ENCODE data around the gene UNC5C.

Gene UNC5C

GRCh38 chr4:95256108-95256835 lies 292.5 kb downstream of the UNC5C start:
- DNase-seq: no peak

GRCh38 chr4:95255396-95256107 lies 293.2 kb downstream of the UNC5C start:
- DNase-seq: no peak

- no peak for DNase-seq
Observed at GRCh38 chr4:95251568-95251967, 297.2 kb downstream of the UNC5C start.

- DNase-seq: no peak
Observed at GRCh38 chr4:95250544-95251137, 298.1 kb downstream of the UNC5C start.

GRCh38 chr4:95249426-95250021 lies 299.2 kb downstream of the UNC5C start:
- peak; percentile 65 for DNase-seq

- peak; percentile 69 for DNase-seq
Observed at GRCh38 chr4:95248720-95249425, 299.9 kb downstream of the UNC5C start.

- no peak for DNase-seq
Observed at GRCh38 chr4:95243892-95244291, 304.9 kb downstream of the UNC5C start.

GRCh38 chr4:95238554-95238953 lies 310.2 kb downstream of the UNC5C start:
- DNase-seq: no peak

- peak; percentile 74 for DNase-seq
Observed at GRCh38 chr4:95232358-95233156, 316.2 kb downstream of the UNC5C start.

- no peak for DNase-seq
Observed at GRCh38 chr4:95231681-95232080, 317.1 kb downstream of the UNC5C start.

- DNase-seq: no peak
Observed at GRCh38 chr4:95225849-95226248, 322.9 kb downstream of the UNC5C start.

- DNase-seq: no peak
Observed at GRCh38 chr4:95224402-95224801, 324.4 kb downstream of the UNC5C start.

- DNase-seq: no peak
Observed at GRCh38 chr4:95220205-95221175, 328.3 kb downstream of the UNC5C start.

- no peak for DNase-seq
Observed at GRCh38 chr4:95219109-95219508, 329.7 kb downstream of the UNC5C start.

GRCh38 chr4:95217197-95217596 lies 331.6 kb downstream of the UNC5C start:
- DNase-seq: no peak

- DNase-seq: no peak
Observed at GRCh38 chr4:95216636-95217035, 332.1 kb downstream of the UNC5C start.

- no peak for DNase-seq
Observed at GRCh38 chr4:95215991-95216605, 332.7 kb downstream of the UNC5C start.

- DNase-seq: no peak
Observed at GRCh38 chr4:95215043-95215442, 333.7 kb downstream of the UNC5C start.

GRCh38 chr4:95214408-95214807 lies 334.4 kb downstream of the UNC5C start:
- no peak for DNase-seq

GRCh38 chr4:95213366-95213765 lies 335.4 kb downstream of the UNC5C start:
- no peak for DNase-seq

All from activated CD4-positive, alpha-beta T cell treated with anti-CD3 and anti-CD28 coated beads, Interleukin-2, amount 50 U/mL, for 16 hours (primary cell).